Measurements from ENCODE around the gene USP9X. TPM values are rescaled to one million over a fixed set of nuclear protein-coding genes. Genes with fewer than 3 reads are reported as not detected.

Gene USP9X
- total and polyA plus RNA-seq, 9 of the 15 experiments (the other 6 are each of a cell fraction or from before 2014, with no cell fraction given): 10.9 to 47.8 (median 29.5) TPM

GRCh38 chrX:41081821-41082220 is 3.4 kb upstream of the USP9X start (continued):
- TF ChIP-seq ZNF518B (CRISPR knock-in tag; IDR thresholded peaks at IDR 0.05) (no peak), DLX4 (CRISPR knock-in tag; IDR thresholded peaks at IDR 0.05) (no peak)

- POLR2A ChIA-PET: no interaction called here
- TF ChIP-seq ZZZ3 (IDR thresholded peaks at IDR 0.05): no peak
- TF ChIP-seq SREBF1 (IDR thresholded peaks at IDR 0.05; ENCODE audit: borderline replicate concordance, low read depth, low read length): no peak
- TF ChIP-seq NR3C1 (CRISPR knock-in tag; IDR thresholded peaks at IDR 0.05): no peak
- no peak for TF ChIP-seq ZNF12 (CRISPR knock-in tag; IDR thresholded peaks at IDR 0.05)
- no peak for TF ChIP-seq ADNP (tag; IDR thresholded peaks at IDR 0.05)
- TF ChIP-seq TARDBP (IDR thresholded peaks at IDR 0.05): no peak
- no peak for TF ChIP-seq ATF3 (IDR thresholded peaks at IDR 0.05)
- no peak for TF ChIP-seq ATF3 (CRISPR knock-in tag; conservative IDR thresholded peaks at IDR 0.05)
- TF ChIP-seq SMAD4 (CRISPR knock-in tag; conservative IDR thresholded peaks at IDR 0.05): peak; percentile 53
- no peak for TF ChIP-seq ZNF518B (CRISPR knock-in tag; IDR thresholded peaks at IDR 0.05)
- no peak for TF ChIP-seq HDAC8 (tag; IDR thresholded peaks at IDR 0.05)
- no peak for TF ChIP-seq CBX2 (IDR thresholded peaks at IDR 0.05; ENCODE audit: insufficient read depth, low read length, poor library complexity, severe bottlenecking)
These were observed 2.5 kb upstream of the USP9X start for GRCh38 chrX:41082783-41083182.

More at GRCh38 chrX:41082783-41083182, 2.5 kb upstream of the USP9X start:
- no peak for ATAC-seq
- no peak for FAIRE-seq
- Histone ChIP-seq H3K36me3 (ENCODE audit: control insufficient read depth, insufficient read depth, low read length) (no peaks in the 10 kb centered on the region; the same call in 1 of the 3 replicates), H2AFZ (ENCODE audit: low read depth, low read length) (no peak overlapping the region; the same call in 1 of the 2 replicates), H3K4me1 (replicated peaks in 1 of 2; ENCODE audit: control insufficient read depth in 2 of 2, insufficient read depth in 2 of 2, low read length in 2 of 2) (peaks cover 10 to 12% of the 10 kb centered on the region in 2 experiments; a peak in 4 of 5 replicates), H3K9me3 (replicated peaks; ENCODE audit: control insufficient read depth, insufficient read depth, low read depth, low read length) (no peaks in the 10 kb centered on the region), H3K27ac (ENCODE audit: extremely low read depth, low read depth, low read length) (no peak overlapping the region), H3K9me1 (ENCODE audit: control insufficient read depth, insufficient read depth, low read length) (no peaks in the 10 kb centered on the region), H3K4me3 (no peak overlapping the region), H3K27me3 (ENCODE audit: control insufficient read depth in 2 of 2, insufficient read depth in 2 of 2, low read length in 2 of 2) (no peaks in the 10 kb centered on the region), H4K20me1 (replicated peaks; ENCODE audit: control insufficient read depth, insufficient read depth, low read length) (peaks cover 14% of the 10 kb centered on the region; the same call in 1 of the 2 replicates), H3K79me2 (ENCODE audit: control insufficient read depth, insufficient read depth, low read length) (peaks cover 25% of the 10 kb centered on the region), H3K4me2 (ENCODE audit: insufficient read depth, low read length) (no peak overlapping the region), H3K9ac (ENCODE audit: insufficient read depth in 1 of 2, low read depth in 2 of 2, low read length in 2 of 2) (no peak overlapping the region; a peak in 1 of 4 replicates)
- DNase-seq (ENCODE audit: extremely low read depth in 1 of 4, low spot score in 3 of 4): peak in 1 of 4 experiments; percentile 45
- CTCF ChIA-PET (ENCODE audit: low intra/inter-chr PET ratio): no interaction called here
- 10% methylated on average over 3 of the region's 3 CpGs for WGBS (ENCODE audit: insufficient coverage, low coverage, missing lambda C conversion rate)
- in situ Hi-C loops (cut with MboI): no loop called here
- BruUV-seq (replicated peaks): no TSS peak
- intact Hi-C loops (cut with micrococcal nuclease): loop anchor here (5.0 kb wide), 1 partner anchor 35 kb away; no protein-coding TSS in a partner anchor
